UCSD-AML1 (cell line): ENCODE measurements around the gene LIN28B.
"Not testable (repeated sequence)": the region's sequence is repeated elsewhere in the genome, so short reads cannot be mapped to it uniquely, and the experiment has no call there.

ENCODE experiments used
- DNase-seq: peaks from one replicate; lab custom pipeline; 2025; ENCODE audit not compliant: unreplicated experiment; lab: John Stamatoyannopoulos, UW

The LIN28B gene

DNA sequence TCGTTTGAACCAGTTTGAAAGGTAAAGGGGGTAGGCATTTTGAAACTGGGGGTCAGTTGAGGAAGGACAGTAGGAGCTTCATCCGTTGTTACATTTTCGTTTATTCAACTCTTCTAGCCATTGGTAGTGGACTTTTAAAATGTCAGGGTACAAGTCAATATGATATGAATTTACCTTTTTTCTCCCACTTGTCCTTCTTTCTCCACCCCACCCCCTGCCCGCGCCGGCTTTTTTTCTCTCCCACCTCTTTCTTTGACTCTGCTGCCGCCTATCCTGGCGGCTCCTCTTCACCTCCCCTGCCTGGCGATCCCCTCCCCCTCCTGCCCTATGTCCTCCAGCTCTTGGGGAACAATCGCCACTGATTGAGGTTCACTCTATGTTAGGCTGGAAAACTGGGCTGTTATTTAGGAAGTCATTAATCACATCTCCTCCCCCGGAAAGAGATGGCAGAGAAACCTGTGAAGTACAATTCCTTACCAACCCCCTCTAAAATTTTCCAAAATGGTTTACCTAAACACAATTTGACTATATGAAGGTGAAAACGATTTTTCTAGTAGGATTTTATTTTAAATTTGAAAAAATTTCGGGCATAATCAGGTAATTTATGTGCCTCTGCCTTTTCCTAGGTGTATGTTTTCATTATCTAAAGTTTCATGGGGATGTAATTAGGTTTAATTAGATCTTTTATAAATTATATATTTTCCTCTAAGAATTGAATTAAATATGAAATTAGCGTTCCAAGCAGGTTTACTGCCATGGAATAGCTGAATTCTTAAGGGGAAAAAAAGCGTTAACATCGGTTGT, 778 bp upstream of the LIN28B start:
- no peak for DNase-seq

- DNase-seq, result no peak
Observed at GRCh38 chr6:104957301-104958177, 632 bp downstream of the LIN28B start.

- no peak for DNase-seq
Observed at GRCh38 chr6:104958178-104959025, 1.5 kb downstream of the LIN28B start.

DNA sequence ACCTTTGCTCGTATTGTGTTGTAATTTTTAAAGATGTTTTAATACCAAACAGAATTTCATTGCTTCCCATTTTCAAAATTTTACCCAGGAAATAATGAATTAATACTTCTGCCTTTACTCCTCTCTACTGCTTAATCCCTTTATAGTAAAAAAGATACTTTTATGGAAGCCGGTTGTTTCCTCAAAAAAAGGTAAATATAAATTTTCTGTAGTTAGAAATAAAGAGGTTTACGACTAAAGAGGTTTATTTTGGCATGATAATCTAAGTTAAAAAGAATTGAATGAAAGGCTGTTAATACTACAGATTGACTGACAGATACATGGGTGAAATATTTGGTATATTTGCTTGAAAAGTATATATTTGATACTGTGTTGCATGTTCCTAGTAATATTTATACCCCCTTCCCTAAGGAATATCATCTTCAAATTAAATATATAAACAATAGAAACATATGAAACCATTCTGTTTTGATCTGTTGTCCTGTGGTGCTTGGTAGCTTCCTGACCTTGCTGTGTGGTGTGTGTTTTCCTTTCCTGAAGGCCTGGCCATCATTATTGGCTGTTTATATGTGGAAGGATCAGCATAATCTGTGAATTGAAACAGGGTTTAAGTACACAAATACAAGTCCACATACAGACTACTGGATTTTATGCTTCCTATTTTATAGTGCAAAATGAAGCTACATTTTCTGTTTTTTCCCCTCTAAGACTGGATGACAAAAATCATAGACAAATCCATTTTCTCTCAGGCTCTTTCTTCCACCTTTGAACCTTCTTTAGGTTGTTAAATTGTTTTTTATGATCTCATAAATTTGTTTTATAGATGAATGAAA, 2.3 kb downstream of the LIN28B start:
- no peak for DNase-seq

DNA sequence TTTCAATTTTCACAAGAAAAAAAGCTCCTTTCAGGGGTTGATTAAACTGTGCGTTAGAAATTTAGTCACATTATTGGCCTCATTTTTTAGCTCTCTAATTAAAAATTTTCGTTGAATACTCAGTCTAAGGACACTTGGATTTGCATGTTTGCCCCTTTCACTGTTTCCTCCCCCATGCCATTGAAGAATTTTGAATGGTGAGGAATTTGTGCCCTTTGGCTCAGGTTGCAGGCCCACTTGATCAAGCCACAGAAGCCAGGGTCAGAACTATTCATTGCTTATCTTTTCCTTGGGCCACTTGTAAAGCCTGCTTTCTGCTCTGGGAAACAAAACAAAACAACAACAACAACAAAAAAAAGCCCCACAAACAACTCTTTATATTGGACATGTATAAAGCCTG, 12.2 kb downstream of the LIN28B start:
- no peak for DNase-seq

GRCh38 chr6:104969785-104970581, 13.1 kb downstream of the LIN28B start:
- DNase-seq, result no peak

DNA sequence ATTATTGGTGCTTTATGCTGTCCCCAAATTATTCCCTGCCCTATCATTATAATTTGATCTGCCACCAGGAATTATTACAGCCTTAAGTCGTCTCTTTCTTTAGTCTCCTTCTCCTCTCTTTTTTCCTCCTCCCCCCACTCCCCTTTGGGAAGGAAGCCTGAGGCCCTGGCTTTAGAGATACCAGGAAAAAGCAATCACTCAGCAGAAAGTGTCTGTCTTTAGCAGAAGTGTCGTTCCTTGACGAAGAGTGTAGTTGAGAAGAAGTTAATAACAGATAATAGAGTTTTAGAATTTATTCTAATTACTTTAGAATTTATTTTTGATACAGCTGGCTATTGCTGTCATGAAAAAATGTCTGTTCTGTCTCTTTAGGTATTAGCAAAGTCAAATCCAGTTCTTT, 16.5 kb downstream of the LIN28B start:
- DNase-seq, result no peak

GRCh38 chr6:104983296-104983695, 26.4 kb downstream of the LIN28B start:
- DNase-seq, result no peak

- no peak for DNase-seq
Observed at GRCh38 chr6:104983776-104984175, 26.9 kb downstream of the LIN28B start.

GRCh38 chr6:104984831-104985230, 27.9 kb downstream of the LIN28B start:
- DNase-seq, result no peak

- DNase-seq, result not testable (repeated sequence)
Observed at GRCh38 chr6:104985875-104986274, 29.0 kb downstream of the LIN28B start.

DNA sequence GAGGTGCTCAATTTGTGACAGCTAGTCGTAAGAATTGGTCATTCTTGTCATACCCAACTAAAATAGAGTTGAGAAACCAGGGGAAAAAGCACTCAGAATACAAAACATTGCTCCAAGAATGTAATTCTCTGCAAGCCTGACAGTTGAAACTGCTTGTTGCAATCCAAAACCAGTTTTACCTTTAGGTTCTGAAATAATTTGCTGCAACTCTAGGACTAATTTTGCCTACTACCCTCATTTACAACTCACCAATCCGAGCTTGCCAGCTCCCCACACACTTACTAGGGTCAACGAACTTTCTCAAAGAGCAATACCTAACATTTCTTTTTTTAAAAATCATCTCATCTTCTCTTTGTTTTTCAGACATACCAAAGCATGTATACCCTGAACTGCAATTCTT, 29.7 kb downstream of the LIN28B start:
- DNase-seq, result no peak

DNA sequence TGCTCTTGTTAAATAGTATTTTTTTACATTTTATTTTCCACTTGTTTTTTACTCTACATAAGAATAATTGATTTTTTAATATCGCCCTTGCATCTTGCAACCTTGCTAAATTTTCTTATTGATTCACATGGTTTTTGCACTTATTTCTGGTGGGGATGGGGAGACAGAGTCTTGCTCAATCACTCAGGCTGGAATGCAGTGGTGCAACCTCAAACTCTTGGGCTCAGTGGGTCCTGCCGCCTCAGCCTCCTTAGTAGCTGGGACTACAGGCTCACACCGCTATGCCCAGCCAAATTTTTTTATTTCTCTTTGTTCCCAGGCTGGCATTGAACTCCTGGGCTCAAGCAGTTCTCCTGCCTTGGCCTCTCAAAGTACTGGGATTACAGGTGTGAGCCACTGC, 30.3 kb downstream of the LIN28B start:
- no peak for DNase-seq

- no peak for DNase-seq
Observed at GRCh38 chr6:104990085-104990484, 33.2 kb downstream of the LIN28B start.

DNA sequence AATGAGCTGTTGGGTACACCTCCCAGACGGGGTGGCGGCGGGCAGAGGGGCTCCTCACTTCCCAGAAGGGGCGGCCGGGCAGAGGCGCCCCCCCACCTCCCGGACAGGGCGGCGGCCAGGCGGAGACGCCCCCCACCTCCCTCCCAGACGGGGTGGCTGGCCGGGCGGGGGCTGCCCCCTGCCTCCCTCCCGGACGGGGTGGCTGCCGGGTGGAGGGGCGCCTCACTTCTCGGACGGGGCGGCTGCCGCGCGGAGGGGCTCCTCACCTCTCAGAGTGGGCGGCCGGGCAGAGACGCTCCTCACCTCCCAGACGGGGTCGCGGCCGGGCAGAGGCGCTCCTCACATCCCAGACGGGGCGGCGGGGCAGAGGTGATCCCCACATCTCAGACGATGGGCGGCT, 34.2 kb downstream of the LIN28B start:
- DNase-seq, result not testable (repeated sequence)

- not testable (repeated sequence) for DNase-seq
Observed at GRCh38 chr6:104993576-104993975, 36.7 kb downstream of the LIN28B start.

DNA sequence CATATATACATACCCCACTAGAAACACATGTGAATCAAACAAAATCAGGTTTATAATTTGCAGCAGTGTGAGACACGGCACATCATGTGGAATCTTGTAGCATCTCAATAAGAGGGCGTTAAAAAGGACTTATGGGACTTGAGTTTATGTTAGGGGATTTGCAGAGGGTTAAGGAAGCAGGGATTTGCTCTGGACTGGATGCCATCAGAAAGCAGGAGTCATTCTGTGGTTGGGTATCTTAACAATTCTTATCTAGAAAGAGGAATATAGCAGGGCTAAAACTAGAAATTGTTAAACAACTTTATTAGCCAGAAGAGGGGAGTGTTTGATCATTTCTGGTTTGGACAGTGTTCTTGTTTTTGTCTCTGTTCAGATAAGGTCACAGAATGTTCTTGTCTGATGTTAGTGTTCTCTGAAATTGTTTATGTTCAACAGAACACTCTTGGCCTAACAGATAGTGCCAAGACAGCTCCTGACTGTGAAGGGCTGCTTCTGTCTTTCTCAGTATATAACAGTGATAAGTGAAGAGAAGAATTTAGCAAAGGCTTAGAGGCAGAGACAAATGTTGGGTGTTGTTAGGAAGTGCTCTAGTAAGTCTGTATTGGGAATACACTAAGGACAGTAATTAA, 39.2 kb downstream of the LIN28B start:
- DNase-seq, result no peak

DNA sequence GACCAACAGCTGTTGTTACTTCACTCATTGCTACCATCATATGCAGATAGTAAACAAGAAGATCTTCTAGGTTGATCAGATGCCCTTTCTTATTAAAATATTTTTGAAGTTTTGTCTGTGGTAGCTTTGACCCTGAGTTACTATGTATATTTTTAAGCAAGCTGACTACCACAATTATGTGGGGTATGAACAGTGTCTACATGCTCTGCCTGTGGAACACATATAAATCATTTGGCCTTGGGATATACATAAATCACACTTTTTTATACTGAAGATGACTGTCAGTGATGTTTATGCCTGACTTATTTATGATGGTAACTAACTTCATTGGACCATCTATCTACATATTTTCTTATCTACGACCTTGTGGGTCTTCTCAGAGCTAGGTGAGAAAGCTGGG, 44.2 kb downstream of the LIN28B start:
- DNase-seq, result no peak

DNA sequence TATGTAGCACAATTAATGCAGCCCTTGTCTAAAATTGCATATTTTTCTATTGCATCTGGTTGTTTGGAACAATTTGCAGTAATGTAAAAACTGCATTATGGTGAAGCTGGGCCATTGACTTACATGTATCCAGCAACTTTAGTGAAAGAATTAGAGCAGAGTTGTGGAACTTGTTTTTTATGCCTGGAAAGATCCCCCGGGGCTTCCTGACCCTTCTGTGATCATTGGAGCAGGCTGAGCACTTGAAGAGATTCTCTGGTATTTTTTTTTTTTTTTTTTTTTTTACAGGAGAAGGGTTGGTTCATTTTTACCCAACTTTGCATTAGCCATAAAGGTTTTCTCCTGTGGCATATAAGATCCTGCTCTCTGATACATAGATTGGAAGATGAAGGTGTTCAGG, 45.0 kb downstream of the LIN28B start:
- DNase-seq, result no peak
